IMR-90 (cell line): ENCODE measurements around the gene HTATSF1. TPM values are rescaled to one million over a fixed set of nuclear protein-coding genes. Genes with fewer than 3 reads are reported as not detected.

Source experiments
- ATAC-seq: fragments of 200-7000 bp; cut with Tn5 transposase; 2 replicates; pipeline ENCODE4 v1.9.1; 2020; ENCODE audit warnings: low read depth, mild to moderate bottlenecking, moderate library complexity
- BruUV-seq: library from RNA; stranded (reverse); fragments of 400-500 nt; replicated peaks from 2 replicates; lab custom pipeline; 2021; lab: Mats Ljungman, UMichigan
- CTCF ChIA-PET: fragments of 300-600 bp; formaldehyde crosslinking; extraction: SDS; loops from one replicate; lab custom pipeline; 2021; ENCODE audit warnings: antibody characterized with exemption; lab: Yijun Ruan, JAX
- POLR2A ChIA-PET: fragments of 300-600 bp; sonication (Branson Sonifier 250); formaldehyde crosslinking; loops from one replicate; lab custom pipeline; 2022; ENCODE audit warnings: antibody characterized with exemption; ENCODE audit not compliant: unreplicated experiment; lab: Charles Lee
- DNase-seq: peaks from one replicate; pipeline ENCODE4 v3.0.0; 2013
- H2AFZ ChIP-seq: replicated peaks from 2 replicates; pipeline ENCODE3; 2013; ENCODE audit warnings: low read length, mild to moderate bottlenecking; ENCODE audit not compliant: poor library complexity
- H2AK5ac ChIP-seq: 2 replicates; pipeline ENCODE4 v1.6.1; 2013; ENCODE audit warnings: low read depth, low read length, inconsistent platforms
- H2AK9ac ChIP-seq: replicated peaks from 2 replicates; pipeline ENCODE3; 2013; ENCODE audit warnings: mild to moderate bottlenecking, low read depth, low read length, moderate library complexity; ENCODE audit not compliant: poor library complexity
- H2BK120ac ChIP-seq: 2 replicates; pipeline ENCODE4 v1.6.1; 2013; ENCODE audit warnings: low read depth, low read length, inconsistent platforms
- H2BK15ac ChIP-seq: 3 replicates; pipeline ENCODE4 v1.6.1; 2013; ENCODE audit warnings: low read depth, low read length, inconsistent platforms
- H2BK20ac ChIP-seq: 2 replicates; pipeline ENCODE4 v1.6.1; 2013; ENCODE audit warnings: low read depth, mild to moderate bottlenecking, inconsistent platforms, low read length, moderate library complexity
- H2BK5ac ChIP-seq: 2 replicates; pipeline ENCODE4 v1.6.1; 2013; ENCODE audit warnings: mild to moderate bottlenecking, low read depth, low read length, inconsistent platforms; ENCODE audit not compliant: poor library complexity, severe bottlenecking
- H3K14ac ChIP-seq: replicated peaks from 2 replicates; pipeline ENCODE4 v1.6.1; 2013; ENCODE audit warnings: low read depth, low read length, inconsistent platforms
- H3K18ac ChIP-seq: 2 replicates; pipeline ENCODE4 v1.6.1; 2013; ENCODE audit warnings: low read depth, low read length, control low read depth
- H3K23ac ChIP-seq: 2 replicates; pipeline ENCODE4 v1.6.1; 2013; ENCODE audit warnings: low read depth, low read length, inconsistent platforms
- H3K27ac ChIP-seq: 2 replicates; pipeline ENCODE4 v1.5.1; 2013; ENCODE audit warnings: mild to moderate bottlenecking, control low read depth, low read length; ENCODE audit not compliant: insufficient read depth
- H3K27me3 ChIP-seq: 2 replicates; pipeline ENCODE4 v1.6.1; 2013; ENCODE audit warnings: low read length; ENCODE audit not compliant: control insufficient read depth, insufficient read depth
- H3K36me3 ChIP-seq: 2 replicates; pipeline ENCODE4 v1.6.1; 2013; ENCODE audit warnings: low read length, mixed read lengths; ENCODE audit not compliant: control insufficient read depth, insufficient read depth
- H3K4ac ChIP-seq: 2 replicates; pipeline ENCODE4 v1.6.1; 2013; ENCODE audit warnings: low read depth, low read length, inconsistent platforms
- H3K4me1 ChIP-seq: 2 replicates; pipeline ENCODE4 v1.6.1; 2013; ENCODE audit warnings: low read length, mixed read lengths; ENCODE audit not compliant: control insufficient read depth, insufficient read depth
- H3K4me2 ChIP-seq: 2 replicates; pipeline ENCODE4 v1.6.1; 2013; ENCODE audit warnings: low read depth, mild to moderate bottlenecking, control low read depth, low read length, moderate library complexity
- H3K4me3 ChIP-seq: 2 replicates; pipeline ENCODE4 v1.5.1; 2013; ENCODE audit warnings: low read depth, mild to moderate bottlenecking, control low read depth, low read length, moderate library complexity; ENCODE audit not compliant: insufficient read depth
- H3K56ac ChIP-seq: 2 replicates; pipeline ENCODE4 v1.6.1; 2013; ENCODE audit warnings: low read length, inconsistent platforms; ENCODE audit not compliant: insufficient read depth; ENCODE audit errors: extremely low read depth
- H3K79me1 ChIP-seq, 2 experiments: 2 replicates each; pipeline ENCODE4 v1.6.1; 2013; ENCODE audit warnings: low read length in 2 of 2, inconsistent platforms in 1 of 2, low read depth in 1 of 2
- H3K9ac ChIP-seq: 2 replicates; pipeline ENCODE4 v1.6.1; 2013; ENCODE audit warnings: low read depth, low read length, control low read depth
- H3K9me1 ChIP-seq: 2 replicates; pipeline ENCODE4 v1.6.1; 2013; ENCODE audit warnings: low read length, inconsistent platforms; ENCODE audit not compliant: insufficient read depth
- H3K9me3 ChIP-seq: 2 replicates; pipeline ENCODE4 v1.6.1; 2013; ENCODE audit warnings: low read length; ENCODE audit not compliant: control insufficient read depth, insufficient read depth
- H4K20me1 ChIP-seq: 2 replicates; pipeline ENCODE4 v1.6.1; 2013; ENCODE audit warnings: low read length, inconsistent platforms; ENCODE audit not compliant: insufficient read depth
- H4K5ac ChIP-seq: 2 replicates; pipeline ENCODE4 v1.6.1; 2013; ENCODE audit warnings: mild to moderate bottlenecking, low read depth, low read length, control low read depth
- H4K8ac ChIP-seq, 2 experiments: 2 replicates each; pipeline ENCODE4 v1.6.1; 2013; ENCODE audit warnings: low read depth in 2 of 2, low read length in 2 of 2, control low read depth in 1 of 2, inconsistent platforms in 1 of 2
- H4K91ac ChIP-seq: 2 replicates; pipeline ENCODE4 v1.6.1; 2013; ENCODE audit warnings: low read depth, low read length, inconsistent platforms; ENCODE audit not compliant: insufficient read depth
- BHLHE40 ChIP-seq: fragments of 150-350 bp; IDR thresholded peaks from 2 replicates; pipeline ENCODE4 v1.6.1; 2016; ENCODE audit warnings: mild to moderate bottlenecking, low read depth, low read length
- CEBPB ChIP-seq: IDR thresholded peaks from 2 replicates; pipeline ENCODE4 v1.6.1; 2012; ENCODE audit warnings: low read depth, low read length, improper control_type of control experiment
- CHD1 ChIP-seq: IDR thresholded peaks from 2 replicates; pipeline ENCODE4 v1.6.1; 2012; ENCODE audit warnings: low read depth, low read length, improper control_type of control experiment
- CTCF ChIP-seq: conservative IDR thresholded peaks from 2 replicates; pipeline ENCODE4 v1.5.1; 2012; ENCODE audit warnings: mild to moderate bottlenecking, low read depth, low read length, improper control_type of control experiment
- ELK1 ChIP-seq: fragments of 150-350 bp; IDR thresholded peaks from 2 replicates; pipeline ENCODE4 v1.6.1; 2016; ENCODE audit warnings: low read depth, mild to moderate bottlenecking, low read length, moderate library complexity, borderline replicate concordance
- FOS ChIP-seq: fragments of 150-350 bp; IDR thresholded peaks from 2 replicates; pipeline ENCODE4 v1.6.1; 2016; ENCODE audit warnings: low read depth, low read length
- MAFK ChIP-seq: IDR thresholded peaks from 2 replicates; pipeline ENCODE4 v1.6.1; 2012; ENCODE audit warnings: low read depth, low read length, improper control_type of control experiment
- MAZ ChIP-seq: IDR thresholded peaks from 2 replicates; pipeline ENCODE4 v1.6.1; 2012; ENCODE audit warnings: low read depth, mild to moderate bottlenecking, low read length, improper control_type of control experiment, moderate library complexity, borderline replicate concordance
- MXI1 ChIP-seq: IDR thresholded peaks from 2 replicates; pipeline ENCODE4 v1.6.1; 2012; ENCODE audit warnings: low read depth, mild to moderate bottlenecking, low read length, moderate library complexity, borderline replicate concordance
- NFE2L2 ChIP-seq: fragments of 150-350 bp; IDR thresholded peaks from 2 replicates; pipeline ENCODE4 v1.6.1; 2016; ENCODE audit warnings: low read depth, mild to moderate bottlenecking, low read length
- POLR2A ChIP-seq: IDR thresholded peaks from 2 replicates; pipeline ENCODE4 v1.6.1; 2012; ENCODE audit warnings: mild to moderate bottlenecking, low read depth, low read length
- RAD21 ChIP-seq: IDR thresholded peaks from 2 replicates; pipeline ENCODE4 v1.6.1; 2012; ENCODE audit warnings: low read length, improper control_type of control experiment
- RCOR1 ChIP-seq: IDR thresholded peaks from 2 replicates; pipeline ENCODE4 v1.6.1; 2012; ENCODE audit warnings: mild to moderate bottlenecking, low read length, improper control_type of control experiment; ENCODE audit not compliant: insufficient replicate concordance
- RFX5 ChIP-seq: IDR thresholded peaks from 2 replicates; pipeline ENCODE4 v1.8.0; 2012; ENCODE audit warnings: low read depth, mild to moderate bottlenecking, low read length, moderate library complexity
- SMC3 ChIP-seq: fragments of 150-350 bp; IDR thresholded peaks from 2 replicates; pipeline ENCODE4 v1.6.1; 2016; ENCODE audit warnings: low read depth, mild to moderate bottlenecking, antibody characterized with exemption, low read length, moderate library complexity
- USF2 ChIP-seq: fragments of 150-350 bp; IDR thresholded peaks from 2 replicates; pipeline ENCODE4 v1.6.1; 2017; ENCODE audit warnings: mild to moderate bottlenecking, antibody characterized with exemption, low read length, low read depth
- WGBS, 2 experiments: methylation state at CpG; one replicate each; pipeline versions ENCODE4 v1.1.5 to v1.1.7; 2013; ENCODE audit warnings: missing lambda C conversion rate in 2 of 2; ENCODE audit not compliant: insufficient read length in 1 of 2; ENCODE audit errors: extremely low coverage in 2 of 2; 5-methylcytosine and 5-hydroxymethylcytosine counted together
- dilution Hi-C: fragments of 300-500 bp; cut with HindIII; formaldehyde crosslinking; loops from one replicate; pipeline ENCODE4 v1.14.3; 2018; ENCODE audit warnings: low sequenced_read_pairs; ENCODE audit not compliant: unreplicated experiment
- in situ Hi-C: fragments of 300-500 bp; cut with MboI; formaldehyde crosslinking; loops from 3 replicates; pipeline ENCODE4 v1.14.3; 2019; ENCODE audit warnings: low sequenced_read_pairs, inconsistent platforms, mixed read lengths
- intact Hi-C: fragments of 100-400 bp; cut with micrococcal nuclease; formaldehyde crosslinking; loops from 2 replicates; pipeline ENCODE4 v1.10.0; 2022
- polyA plus RNA-seq, 3 experiments: library from polyadenylated mRNA; depleted of rRNA; stranded (reverse); fragments of >200 nt; gene quantifications; 2 replicates each; pipeline ENCODE4 v1.2.3, GENCODE V29; 2012; ENCODE audit warnings: low replicate concordance in 1 of 3
- total RNA-seq: library from RNA; depleted of rRNA; stranded (reverse); fragments of >200 nt; gene quantifications from 2 replicates; pipeline ENCODE4 v1.2.3, GENCODE V29; 2012

HTATSF1 gene
- total and polyA plus RNA-seq, 2 of the 4 experiments (the other 2 are of a cell fraction) = 6.8 to 19.0 TPM

GRCh38 chrX:136473663-136474062 lies 23.7 kb upstream of the HTATSF1 start:
- TF ChIP-seq RCOR1 (no peak), RFX5 (no peak), MAZ (no peak), POLR2A (no peak), MXI1 (no peak), SMC3 (no peak), MAFK (no peak), NFE2L2 (no peak), FOS (no peak), CHD1 (no peak), CEBPB (no peak), USF2 (no peak), CTCF (no peak), RAD21 (no peak), ELK1 (no peak), BHLHE40 (no peak)
- Histone ChIP-seq H3K18ac (no peak overlapping the region), H2AK9ac (no peak overlapping the region), H3K9me1 (no peaks in the 10 kb centered on the region), H4K5ac (no peak overlapping the region), H3K23ac (no peak overlapping the region), H2AFZ (no peak overlapping the region), H3K4me3 (no peak overlapping the region), H2AK5ac (no peak overlapping the region), H2BK20ac (no peak overlapping the region), H3K9me3 (no peaks in the 10 kb centered on the region), H2BK5ac (no peak overlapping the region), H2BK120ac (no peak overlapping the region), H3K9ac (no peak overlapping the region), H3K36me3 (no peaks in the 10 kb centered on the region), H3K4me2 (no peak overlapping the region), H3K4ac (no peak overlapping the region), H3K79me1 (no peaks in the 10 kb centered on the region), H3K14ac (no peak overlapping the region), H3K4me1 (no peaks in the 10 kb centered on the region), H4K20me1 (no peaks in the 10 kb centered on the region), H4K8ac (no peak overlapping the region), H2BK15ac (no peak overlapping the region), H3K56ac (no peak overlapping the region), H4K91ac (no peak overlapping the region), H3K27me3 (peaks cover 5% of the 10 kb centered on the region; the same call in 1 of the 2 replicates), H3K27ac (no peak overlapping the region)
- in situ Hi-C loops (no loop called here), intact Hi-C loops (no loop called here), dilution Hi-C loops (no loop called here)
- ChIA-PET POLR2A (no interaction called here), CTCF (no interaction called here)
- no peak for DNase-seq
- no peak for ATAC-seq
- BruUV-seq = no TSS peak
- WGBS, 2 experiments = 20% methylated on average over 1 of the region's 4 CpGs; no CpG with 5 or more reads in 1 of the 2 experiments
